Smooth muscle cell (in vitro differentiated cells): ENCODE data around the gene TFEB. TPM values are rescaled to one million over a fixed set of nuclear protein-coding genes. Genes with fewer than 3 reads are reported as not detected.

Source experiments
- DNase-seq: peaks from one replicate; lab custom pipeline; 2025; ENCODE audit not compliant: unreplicated experiment; lab: John Stamatoyannopoulos, UW
- H2AFZ ChIP-seq: fragments of 200-600 bp; sonication (generic); 2 replicates; pipeline ENCODE4 v1.6.0; 2016; ENCODE audit warnings: antibody characterized with exemption, low read depth, mild to moderate bottlenecking
- H3F3A ChIP-seq: fragments of 200-600 bp; sonication (generic); 2 replicates; pipeline ENCODE4 v1.6.0; 2017; ENCODE audit warnings: antibody characterized with exemption, low read depth
- H3K27ac ChIP-seq: fragments of 200-600 bp; sonication (generic); 2 replicates; pipeline ENCODE4 v1.5.1; 2016; ENCODE audit warnings: low read depth, mild to moderate bottlenecking
- H3K27me3 ChIP-seq: fragments of 200-600 bp; sonication (generic); 2 replicates; pipeline ENCODE4 v1.6.1; 2016; ENCODE audit warnings: low read depth, mild to moderate bottlenecking
- H3K36me3 ChIP-seq: fragments of 200-600 bp; sonication (generic); 2 replicates; pipeline ENCODE4 v1.5.1; 2016; ENCODE audit warnings: low read depth
- H3K4me1 ChIP-seq: fragments of 200-600 bp; sonication (generic); 2 replicates; pipeline ENCODE4 v1.5.1; 2016; ENCODE audit warnings: low read depth
- H3K4me2 ChIP-seq: fragments of 200-600 bp; sonication (generic); 2 replicates; pipeline ENCODE4 v1.6.0; 2016; ENCODE audit warnings: mild to moderate bottlenecking
- H3K4me3 ChIP-seq: fragments of 200-600 bp; sonication (generic); 2 replicates; pipeline ENCODE4 v1.5.1; 2016; ENCODE audit warnings: mild to moderate bottlenecking
- H3K79me2 ChIP-seq: fragments of 200-600 bp; sonication (generic); 2 replicates; pipeline ENCODE4 v1.6.0; 2016; ENCODE audit warnings: low read depth, mild to moderate bottlenecking
- H3K9ac ChIP-seq: fragments of 200-600 bp; sonication (generic); 2 replicates; pipeline ENCODE4 v1.6.0; 2016; ENCODE audit warnings: low read depth
- H3K9me3 ChIP-seq: fragments of 200-600 bp; sonication (generic); replicated peaks from 2 replicates; pipeline ENCODE4 v1.5.1; 2016; ENCODE audit warnings: low read depth
- H4K20me1 ChIP-seq: fragments of 200-600 bp; sonication (generic); 2 replicates; pipeline ENCODE4 v1.6.0; 2016; ENCODE audit warnings: low read depth
- WGBS: methylation state at CpG from one replicate; pipeline ENCODE4 v1.1.7; 2016; ENCODE audit warnings: low lambda C conversion rate; 5-methylcytosine and 5-hydroxymethylcytosine counted together
- polyA plus RNA-seq: library from polyadenylated mRNA; unstranded; fragments of >200 nt; fragmentation: Nextera tagmentation; extraction: Ambion mirVana; gene quantifications from 2 replicates; pipeline ENCODE4 v1.2.1, GENCODE V29; 2016
- total RNA-seq: library from RNA; depleted of rRNA; stranded (reverse); fragments of >200 nt; gene quantifications from 2 replicates; pipeline ENCODE4 v1.2.3, GENCODE V29; 2014
- TF ChIP-seq, protein P1 (sequence below): fragments of 200-600 bp; sonication (generic); IDR thresholded peaks from 2 replicates; pipeline ENCODE4 v1.5.1; 2017; ENCODE audit warnings: borderline replicate concordance, mild to moderate bottlenecking, antibody characterized with exemption; ENCODE audit not compliant: insufficient read depth, poor library complexity, severe bottlenecking

TFEB gene
- total and polyA plus RNA-seq, 2 experiments from 2014 or later = 15.3 to 15.7 TPM

GRCh38 chr6:41757271-41757670 lies 21.9 kb upstream of the TFEB start:
- peaks cover 8% of the 10 kb centered on the region for H3K27me3 ChIP-seq
- H3K4me1 ChIP-seq = no peaks in the 10 kb centered on the region

GRCh38 chr6:41756354-41756753 lies 20.9 kb upstream of the TFEB start:
- DNase-seq = no peak
- Histone ChIP-seq H3K36me3 (no peaks in the 10 kb centered on the region), H2AFZ (no peak overlapping the region), H3F3A (no peaks in the 10 kb centered on the region), H3K4me2 (no peak overlapping the region), H4K20me1 (no peaks in the 10 kb centered on the region), H3K4me3 (no peak overlapping the region), H3K9ac (no peak overlapping the region), H3K79me2 (no peaks in the 10 kb centered on the region), H3K27ac (no peak overlapping the region), H3K27me3 (peaks cover 8% of the 10 kb centered on the region), H3K4me1 (no peaks in the 10 kb centered on the region), H3K9me3 (no peaks in the 10 kb centered on the region)
- TF ChIP-seq, protein P1, sequence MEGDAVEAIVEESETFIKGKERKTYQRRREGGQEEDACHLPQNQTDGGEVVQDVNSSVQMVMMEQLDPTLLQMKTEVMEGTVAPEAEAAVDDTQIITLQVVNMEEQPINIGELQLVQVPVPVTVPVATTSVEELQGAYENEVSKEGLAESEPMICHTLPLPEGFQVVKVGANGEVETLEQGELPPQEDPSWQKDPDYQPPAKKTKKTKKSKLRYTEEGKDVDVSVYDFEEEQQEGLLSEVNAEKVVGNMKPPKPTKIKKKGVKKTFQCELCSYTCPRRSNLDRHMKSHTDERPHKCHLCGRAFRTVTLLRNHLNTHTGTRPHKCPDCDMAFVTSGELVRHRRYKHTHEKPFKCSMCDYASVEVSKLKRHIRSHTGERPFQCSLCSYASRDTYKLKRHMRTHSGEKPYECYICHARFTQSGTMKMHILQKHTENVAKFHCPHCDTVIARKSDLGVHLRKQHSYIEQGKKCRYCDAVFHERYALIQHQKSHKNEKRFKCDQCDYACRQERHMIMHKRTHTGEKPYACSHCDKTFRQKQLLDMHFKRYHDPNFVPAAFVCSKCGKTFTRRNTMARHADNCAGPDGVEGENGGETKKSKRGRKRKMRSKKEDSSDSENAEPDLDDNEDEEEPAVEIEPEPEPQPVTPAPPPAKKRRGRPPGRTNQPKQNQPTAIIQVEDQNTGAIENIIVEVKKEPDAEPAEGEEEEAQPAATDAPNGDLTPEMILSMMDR = no peak
- 85% methylated on average over 13 of the region's 13 CpGs for WGBS

More at GRCh38 chr6:41757271-41757670, 21.9 kb upstream of the TFEB start:
- Histone ChIP-seq H3K27ac (no peak overlapping the region), H3K4me2 (no peak overlapping the region), H3K79me2 (no peaks in the 10 kb centered on the region), H3K4me3 (no peak overlapping the region), H3K9ac (no peak overlapping the region), H3K9me3 (no peaks in the 10 kb centered on the region), H4K20me1 (no peaks in the 10 kb centered on the region), H3K36me3 (no peaks in the 10 kb centered on the region), H3F3A (no peaks in the 10 kb centered on the region), H2AFZ (no peak overlapping the region)
- no peak for DNase-seq
- WGBS = 95% methylated on average over 6 of the region's 6 CpGs
- TF ChIP-seq, protein P1 = no peak

DNA sequence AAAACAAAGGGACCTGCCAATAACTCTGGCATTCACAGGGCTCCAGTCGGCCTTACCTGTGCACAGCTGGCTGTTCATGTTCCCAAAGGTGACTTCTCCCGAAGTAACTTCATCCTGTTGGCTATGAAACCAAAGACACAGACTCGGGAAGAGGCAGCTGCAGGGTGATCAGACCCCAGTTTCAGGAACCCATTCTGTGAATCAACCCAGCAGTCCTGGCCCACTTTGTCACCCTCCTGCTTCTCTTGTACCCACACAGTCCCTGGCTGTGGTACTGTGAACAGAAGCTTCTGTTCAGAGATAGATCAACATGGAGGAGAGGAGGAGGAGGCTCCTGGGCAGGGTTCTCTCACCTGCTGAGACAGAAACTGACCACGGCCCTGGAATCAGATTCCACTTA lies 20.5 kb upstream of the TFEB start:
- Histone ChIP-seq H3K4me3 (no peak overlapping the region), H4K20me1 (no peaks in the 10 kb centered on the region), H3K4me1 (no peaks in the 10 kb centered on the region), H3K4me2 (no peak overlapping the region), H3K27ac (no peak overlapping the region), H3K9me3 (no peaks in the 10 kb centered on the region), H3K27me3 (peaks cover 8% of the 10 kb centered on the region), H3K9ac (no peak overlapping the region), H3K79me2 (no peaks in the 10 kb centered on the region), H2AFZ (no peak overlapping the region), H3F3A (no peaks in the 10 kb centered on the region), H3K36me3 (no peaks in the 10 kb centered on the region)
- TF ChIP-seq, protein P1 = no peak
- WGBS = 81% methylated on average over 4 of the region's 4 CpGs
- no peak for DNase-seq

- Histone ChIP-seq H3K9me3 (no peaks in the 10 kb centered on the region), H3K79me2 (no peaks in the 10 kb centered on the region), H3K4me3 (no peak overlapping the region), H4K20me1 (no peaks in the 10 kb centered on the region), H3F3A (no peaks in the 10 kb centered on the region), H3K36me3 (no peaks in the 10 kb centered on the region), H3K4me1 (no peaks in the 10 kb centered on the region), H3K27ac (no peak overlapping the region), H2AFZ (no peak overlapping the region), H3K9ac (no peak overlapping the region), H3K4me2 (no peak overlapping the region), H3K27me3 (peaks cover 8% of the 10 kb centered on the region)
- TF ChIP-seq, protein P1 = no peak
- 95% methylated on average over 3 of the region's 3 CpGs for WGBS
- no peak for DNase-seq
These were observed 15.0 kb upstream of the TFEB start for GRCh38 chr6:41750374-41750773.
